SK-N-SH treated with all-trans-retinoic acid at 6 μM for 48 hours (cell line): ENCODE data around the gene PXDC1.

Experiments
- ATAC-seq: fragments of 200-7000 bp; cut with Tn5 transposase; 3 replicates; pipeline ENCODE4 v1.9.1; 2020; ENCODE audit warnings: mild to moderate bottlenecking, moderate library complexity
- ARNTL ChIP-seq: fragments of 450-650 bp; formaldehyde crosslinking; IDR thresholded peaks from 2 replicates; pipeline ENCODE4 v1.5.0; 2020; ENCODE audit warnings: low read depth, mild to moderate bottlenecking, moderate library complexity, borderline replicate concordance
- BACH2 ChIP-seq: fragments of 250-450 bp; sonication (Bioruptor Pico); IDR thresholded peaks from 2 replicates; pipeline ENCODE4 v1.9.0; 2021; ENCODE audit warnings: mild to moderate bottlenecking, borderline replicate concordance
- CREB5 ChIP-seq: fragments of 250-450 bp; sonication (Bioruptor Pico); IDR thresholded peaks from 2 replicates; pipeline ENCODE4 v1.5.1; 2020; ENCODE audit warnings: low read depth, mild to moderate bottlenecking, moderate library complexity
- CSDC2 ChIP-seq: fragments of 250-450 bp; sonication (Bioruptor Pico); IDR thresholded peaks from 2 replicates; pipeline ENCODE4 v1.5.0; 2020; ENCODE audit warnings: mild to moderate bottlenecking, moderate library complexity
- CSRNP3 ChIP-seq: fragments of 250-450 bp; sonication (Bioruptor Pico); IDR thresholded peaks from 2 replicates; pipeline ENCODE4 v1.5.1; 2021; ENCODE audit warnings: mild to moderate bottlenecking, moderate library complexity
- ESRRG ChIP-seq: fragments of 250-450 bp; sonication (Bioruptor Pico); IDR thresholded peaks from 2 replicates; pipeline ENCODE4 v1.6.1; 2021; ENCODE audit warnings: mild to moderate bottlenecking
- ISL1 ChIP-seq: fragments of 250-450 bp; sonication (Bioruptor Pico); IDR thresholded peaks from 2 replicates; pipeline ENCODE4 v2.1.2; 2022; ENCODE audit warnings: mild to moderate bottlenecking, moderate library complexity
- OSR1 ChIP-seq: fragments of 250-450 bp; sonication (Bioruptor Pico); IDR thresholded peaks from 2 replicates; pipeline ENCODE4 v1.8.0; 2022; ENCODE audit warnings: moderate library complexity, mild to moderate bottlenecking, inconsistent platforms
- PATZ1 ChIP-seq: fragments of 250-450 bp; sonication (Bioruptor Pico); IDR thresholded peaks from 2 replicates; pipeline ENCODE4 v1.8.0; 2020; ENCODE audit warnings: mild to moderate bottlenecking, moderate library complexity, borderline replicate concordance
- POU6F1 ChIP-seq: fragments of 250-450 bp; sonication (Bioruptor Pico); IDR thresholded peaks from 2 replicates; pipeline ENCODE4 v1.8.0; 2021; ENCODE audit warnings: low read depth, mild to moderate bottlenecking, moderate library complexity, borderline replicate concordance
- PPARA ChIP-seq: fragments of 250-450 bp; sonication (Bioruptor Pico); IDR thresholded peaks from 2 replicates; pipeline ENCODE4 v1.5.0; 2020; ENCODE audit warnings: mild to moderate bottlenecking, borderline replicate concordance
- TCF4 ChIP-seq: fragments of 250-450 bp; sonication (Bioruptor Pico); IDR thresholded peaks from 2 replicates; pipeline ENCODE4 v1.8.0; 2021; ENCODE audit warnings: mild to moderate bottlenecking, moderate library complexity, borderline replicate concordance
- TOX ChIP-seq: fragments of 250-450 bp; sonication (Bioruptor Pico); IDR thresholded peaks from 2 replicates; pipeline ENCODE4 v1.8.0; 2021; ENCODE audit warnings: mild to moderate bottlenecking, moderate library complexity, borderline replicate concordance
- TSHZ2 ChIP-seq: fragments of 250-450 bp; sonication (Bioruptor Pico); IDR thresholded peaks from 2 replicates; pipeline ENCODE4 v1.5.0; 2020; ENCODE audit warnings: mild to moderate bottlenecking, moderate library complexity
- ZC3H10 ChIP-seq: fragments of 250-450 bp; sonication (Bioruptor Pico); IDR thresholded peaks from 2 replicates; pipeline ENCODE4 v1.5.1; 2021; ENCODE audit warnings: mild to moderate bottlenecking, moderate library complexity
- ZFP3 ChIP-seq: fragments of 250-450 bp; sonication (Bioruptor Pico); IDR thresholded peaks from 2 replicates; pipeline ENCODE4 v1.5.0; 2020; ENCODE audit warnings: mild to moderate bottlenecking, moderate library complexity
- ZFP30 ChIP-seq: fragments of 450-650 bp; formaldehyde crosslinking; IDR thresholded peaks from 2 replicates; pipeline ENCODE4 v1.5.0; 2022; ENCODE audit warnings: mild to moderate bottlenecking, moderate library complexity
- ZNF565 ChIP-seq: fragments of 450-650 bp; formaldehyde crosslinking; conservative IDR thresholded peaks from 2 replicates; pipeline ENCODE4 v1.5.0; 2020; ENCODE audit warnings: low read depth, mild to moderate bottlenecking, moderate library complexity
- ZNF70 ChIP-seq: fragments of 450-650 bp; formaldehyde crosslinking; IDR thresholded peaks from 2 replicates; pipeline ENCODE4 v1.5.0; 2020; ENCODE audit warnings: mild to moderate bottlenecking, moderate library complexity
- ZNF8 ChIP-seq: fragments of 450-650 bp; formaldehyde crosslinking; IDR thresholded peaks from 2 replicates; pipeline ENCODE4 v1.5.0; 2020; ENCODE audit warnings: mild to moderate bottlenecking, moderate library complexity

PXDC1 gene

GRCh38 chr6:3793545-3793944 lies 42.0 kb upstream of the PXDC1 start:
- no peak for TF ChIP-seq ZC3H10 (CRISPR knock-in tag)
- TF ChIP-seq PPARA, result no peak
- no peak for TF ChIP-seq CREB5
- no peak for TF ChIP-seq ARNTL (CRISPR knock-in tag)
- TF ChIP-seq CSRNP3, result no peak
- no peak for TF ChIP-seq BACH2 (CRISPR knock-in tag)
- TF ChIP-seq ZNF70 (CRISPR knock-in tag), result no peak
- TF ChIP-seq TOX (CRISPR knock-in tag), result no peak
- no peak for TF ChIP-seq ESRRG
- no peak for TF ChIP-seq ZFP3 (CRISPR knock-in tag)
- TF ChIP-seq TCF4, result no peak
- no peak for TF ChIP-seq OSR1
- no peak for TF ChIP-seq TSHZ2
- no peak for TF ChIP-seq ZFP30 (CRISPR knock-in tag)
- no peak for TF ChIP-seq ZNF565 (CRISPR knock-in tag)
- no peak for TF ChIP-seq POU6F1 (CRISPR knock-in tag)
- no peak for TF ChIP-seq ZNF8 (CRISPR knock-in tag)
- TF ChIP-seq ISL1 (CRISPR knock-in tag), result no peak
- TF ChIP-seq, all 23 proteins: peak for 0
- ATAC-seq, result no peak

GRCh38 chr6:3791526-3792203 lies 40.2 kb upstream of the PXDC1 start:
- no peak for ATAC-seq
- no peak for TF ChIP-seq TCF4
- TF ChIP-seq ESRRG, result no peak
- no peak for TF ChIP-seq POU6F1 (CRISPR knock-in tag)
- TF ChIP-seq OSR1, result no peak
- no peak for TF ChIP-seq ZNF8 (CRISPR knock-in tag)
- TF ChIP-seq CSDC2 (CRISPR knock-in tag), result no peak
- no peak for TF ChIP-seq TOX (CRISPR knock-in tag)
- no peak for TF ChIP-seq ZNF70 (CRISPR knock-in tag)
- no peak for TF ChIP-seq PATZ1 (CRISPR knock-in tag)
- TF ChIP-seq BACH2 (CRISPR knock-in tag), result no peak
